HEK293 (cell line): Measurements from ENCODE around the gene ARHGDIA.

Experiments
- BCL11A ChIP-seq: fragments of 450-650 bp; formaldehyde crosslinking; IDR thresholded peaks from 2 replicates; pipeline ENCODE4 v1.5.1; 2016; ENCODE audit warnings: low read depth, missing biosample characterization, missing genetic modification characterization
- CTCF ChIP-seq: fragments of 450-650 bp; formaldehyde crosslinking; IDR thresholded peaks from 2 replicates; pipeline ENCODE4 v1.5.1; 2016; ENCODE audit warnings: missing biosample characterization, missing genetic modification characterization
- REST ChIP-seq: fragments of 450-650 bp; formaldehyde crosslinking; IDR thresholded peaks from 2 replicates; pipeline ENCODE4 v1.5.1; 2016; ENCODE audit warnings: missing biosample characterization, missing genetic modification characterization
- WT1 ChIP-seq: fragments of 450-650 bp; formaldehyde crosslinking; IDR thresholded peaks from 2 replicates; pipeline ENCODE4 v1.5.1; 2016; ENCODE audit warnings: missing biosample characterization, missing genetic modification characterization
- ZNF133 ChIP-seq: fragments of 450-650 bp; formaldehyde crosslinking; IDR thresholded peaks from 2 replicates; pipeline ENCODE4 v1.5.1; 2016; ENCODE audit warnings: missing biosample characterization, missing genetic modification characterization
- ZNF24 ChIP-seq: fragments of 450-650 bp; formaldehyde crosslinking; IDR thresholded peaks from 2 replicates; pipeline ENCODE4 v1.5.1; 2016; ENCODE audit warnings: missing biosample characterization, missing genetic modification characterization
- ZNF274 ChIP-seq, 2 experiments: fragments of 200-500 bp in 1 of 2; fragments of 450-650 bp in 1 of 2; sonication (Bioruptor generic) in 1 of 2; formaldehyde crosslinking in 1 of 2; IDR thresholded peaks; 2 replicates each; pipeline versions ENCODE4 v1.5.1 to v1.6.1; 2014 to 2016; ENCODE audit warnings: borderline replicate concordance in 1 of 2, inconsistent platforms in 1 of 2, low read length in 1 of 2, missing biosample characterization in 1 of 2, missing genetic modification characterization in 1 of 2
- ZNF324 ChIP-seq: fragments of 450-650 bp; formaldehyde crosslinking; IDR thresholded peaks from 2 replicates; pipeline ENCODE4 v1.5.1; 2016; ENCODE audit warnings: missing biosample characterization, missing genetic modification characterization
- ZNF530 ChIP-seq: fragments of 450-650 bp; formaldehyde crosslinking; IDR thresholded peaks from 2 replicates; pipeline ENCODE4 v1.5.1; 2016; ENCODE audit warnings: low read depth, missing biosample characterization, missing genetic modification characterization
- ZNF610 ChIP-seq: fragments of 450-650 bp; formaldehyde crosslinking; IDR thresholded peaks from 2 replicates; pipeline ENCODE4 v1.5.1; 2016; ENCODE audit warnings: missing biosample characterization, missing genetic modification characterization, borderline replicate concordance
- ZNF670 ChIP-seq: fragments of 450-650 bp; formaldehyde crosslinking; IDR thresholded peaks from 2 replicates; pipeline ENCODE4 v1.5.1; 2016; ENCODE audit warnings: missing biosample characterization, missing genetic modification characterization, low read depth
- ZNF677 ChIP-seq: fragments of 450-650 bp; IDR thresholded peaks from 2 replicates; pipeline ENCODE4 v1.5.0; 2018; ENCODE audit warnings: missing biosample characterization, mild to moderate bottlenecking, missing genetic modification characterization, moderate library complexity
- TF ChIP-seq, protein P1 (sequence below): fragments of 450-650 bp; formaldehyde crosslinking; IDR thresholded peaks from 2 replicates; pipeline ENCODE4 v1.5.1; 2016; ENCODE audit warnings: missing biosample characterization, missing genetic modification characterization
- TF ChIP-seq, protein P2 (sequence below): fragments of 450-650 bp; formaldehyde crosslinking; IDR thresholded peaks from 2 replicates; pipeline ENCODE4 v1.5.1; 2016; ENCODE audit warnings: missing biosample characterization, missing genetic modification characterization

- TF ChIP-seq ZNF530 (tag by site-specific recombination): no peak
- no peak for TF ChIP-seq CTCF (tag by site-specific recombination)
- no peak for TF ChIP-seq ZNF274 (IDR thresholded peaks at IDR 0.05; ENCODE audit: low read length)
- no peak for TF ChIP-seq ZNF274 (tag by site-specific recombination; IDR thresholded peaks at IDR 0.05; ENCODE audit: borderline replicate concordance)
- TF ChIP-seq, protein P1, sequence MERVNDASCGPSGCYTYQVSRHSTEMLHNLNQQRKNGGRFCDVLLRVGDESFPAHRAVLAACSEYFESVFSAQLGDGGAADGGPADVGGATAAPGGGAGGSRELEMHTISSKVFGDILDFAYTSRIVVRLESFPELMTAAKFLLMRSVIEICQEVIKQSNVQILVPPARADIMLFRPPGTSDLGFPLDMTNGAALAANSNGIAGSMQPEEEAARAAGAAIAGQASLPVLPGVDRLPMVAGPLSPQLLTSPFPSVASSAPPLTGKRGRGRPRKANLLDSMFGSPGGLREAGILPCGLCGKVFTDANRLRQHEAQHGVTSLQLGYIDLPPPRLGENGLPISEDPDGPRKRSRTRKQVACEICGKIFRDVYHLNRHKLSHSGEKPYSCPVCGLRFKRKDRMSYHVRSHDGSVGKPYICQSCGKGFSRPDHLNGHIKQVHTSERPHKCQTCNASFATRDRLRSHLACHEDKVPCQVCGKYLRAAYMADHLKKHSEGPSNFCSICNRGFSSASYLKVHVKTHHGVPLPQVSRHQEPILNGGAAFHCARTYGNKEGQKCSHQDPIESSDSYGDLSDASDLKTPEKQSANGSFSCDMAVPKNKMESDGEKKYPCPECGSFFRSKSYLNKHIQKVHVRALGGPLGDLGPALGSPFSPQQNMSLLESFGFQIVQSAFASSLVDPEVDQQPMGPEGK (tag by site-specific recombination): no peak
- no peak for TF ChIP-seq BCL11A (tag by site-specific recombination)
- no peak for TF ChIP-seq ZNF324 (tag by site-specific recombination)
- TF ChIP-seq REST (tag by site-specific recombination): peak; percentile 67
- no peak for TF ChIP-seq ZNF610 (tag by site-specific recombination)
- no peak for TF ChIP-seq ZNF670 (tag by site-specific recombination)
- TF ChIP-seq, protein P2, sequence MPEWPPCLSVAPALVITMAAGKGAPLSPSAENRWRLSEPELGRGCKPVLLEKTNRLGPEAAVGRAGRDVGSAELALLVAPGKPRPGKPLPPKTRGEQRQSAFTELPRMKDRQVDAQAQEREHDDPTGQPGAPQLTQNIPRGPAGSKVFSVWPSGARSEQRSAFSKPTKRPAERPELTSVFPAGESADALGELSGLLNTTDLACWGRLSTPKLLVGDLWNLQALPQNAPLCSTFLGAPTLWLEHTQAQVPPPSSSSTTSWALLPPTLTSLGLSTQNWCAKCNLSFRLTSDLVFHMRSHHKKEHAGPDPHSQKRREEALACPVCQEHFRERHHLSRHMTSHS (tag by site-specific recombination): no peak
- no peak for TF ChIP-seq WT1 (tag by site-specific recombination)
- TF ChIP-seq ZNF677 (tag by site-specific recombination): no peak
- no peak for TF ChIP-seq ZNF133 (tag by site-specific recombination)
- TF ChIP-seq ZNF24 (tag by site-specific recombination): no peak
These were observed 32.3 kb upstream of the ARHGDIA start for GRCh38 chr17:81903415-81903831.
